Endothelial cell of umbilical vein (primary cell): ENCODE results near the gene BANK1. TPM values are rescaled to one million over a fixed set of nuclear protein-coding genes. Genes with fewer than 3 reads are reported as not detected.

Experiments used
- BruUV-seq: library from RNA; stranded (reverse); fragments of 400-500 nt; replicated peaks from 2 replicates; lab custom pipeline; 2021; lab: Mats Ljungman, UMichigan
- CTCF ChIA-PET: fragments of 300-600, 350-600 bp; sonication (Branson Sonifier 250); formaldehyde crosslinking; loops from one replicate; lab custom pipeline; 2021; ENCODE audit warnings: antibody characterized with exemption, inconsistent platforms; lab: Charles Lee
- POLR2A ChIA-PET: fragments of 300-600, 350-600 bp; sonication (Branson Sonifier 250); formaldehyde crosslinking; loops from one replicate; lab custom pipeline; 2021; ENCODE audit warnings: antibody characterized with exemption, inconsistent platforms; lab: Charles Lee
- DNase-seq: peaks from one replicate; pipeline ENCODE4 v3.0.0-alpha.2; 2011; ENCODE audit warnings: low read depth, low spot score
- FAIRE-seq: peaks from 2 replicates; lab custom pipeline; 2011; peaks lifted over from hg19 to GRCh38; lab: Jason Lieb, UNC
- H2AFZ ChIP-seq: 2 replicates; pipeline ENCODE4 v1.6.0; 2012; ENCODE audit warnings: low read depth, low read length, control low read depth, inconsistent platforms
- H3K27ac ChIP-seq: 2 replicates; pipeline ENCODE4 v1.5.1; 2011; ENCODE audit warnings: low read depth, mild to moderate bottlenecking, control low read depth, low read length, moderate library complexity; ENCODE audit not compliant: insufficient read depth
- H3K27me3 ChIP-seq, 2 experiments: 2 replicates each; pipeline versions ENCODE4 v1.6.0 to v1.6.1; 2011; ENCODE audit warnings: low read length in 2 of 2, mixed read lengths in 1 of 2; ENCODE audit not compliant: control insufficient read depth in 2 of 2, insufficient read depth in 2 of 2
- H3K36me3 ChIP-seq, 2 experiments: 2 replicates in 1 of 2; 3 replicates in 1 of 2; pipeline ENCODE4 v1.5.1; 2011; ENCODE audit warnings: low read length in 2 of 2, mild to moderate bottlenecking in 1 of 2, moderate library complexity in 1 of 2; ENCODE audit not compliant: control insufficient read depth in 2 of 2, insufficient read depth in 2 of 2; ENCODE audit errors: extremely low read depth in 1 of 2
- H3K4me1 ChIP-seq: 3 replicates; pipeline ENCODE4 v1.5.1; 2011; ENCODE audit warnings: mild to moderate bottlenecking, low read length; ENCODE audit not compliant: control insufficient read depth, insufficient read depth; ENCODE audit errors: extremely low read depth
- H3K4me2 ChIP-seq: 2 replicates; pipeline ENCODE4 v1.6.1; 2011; ENCODE audit warnings: low read length, control low read depth, mixed read lengths; ENCODE audit not compliant: insufficient read depth
- H3K4me3 ChIP-seq, 3 experiments: fragments of 200-600 bp in 1 of 3; sonication (generic), shearing (Covaris generic) in 1 of 3; replicated peaks in 1 of 3; 2 replicates each; pipeline ENCODE4 v1.5.1; 2011 to 2016; ENCODE audit warnings: control low read depth in 3 of 3, low read length in 3 of 3, mild to moderate bottlenecking in 2 of 3, inconsistent platforms in 1 of 3, low read depth in 1 of 3, moderate library complexity in 1 of 3; ENCODE audit not compliant: insufficient read depth in 1 of 3
- H3K79me2 ChIP-seq: 2 replicates; pipeline ENCODE4 v1.6.0; 2012; ENCODE audit warnings: low read length, inconsistent platforms; ENCODE audit not compliant: control insufficient read depth, insufficient read depth
- H3K9ac ChIP-seq: replicated peaks from 2 replicates; pipeline ENCODE3; 2011; ENCODE audit warnings: low read length, control low read depth; ENCODE audit not compliant: insufficient read depth; ENCODE audit errors: extremely low read depth
- H3K9me1 ChIP-seq: replicated peaks from 3 replicates; pipeline ENCODE4 v1.6.0; 2011; ENCODE audit warnings: mild to moderate bottlenecking, low read length; ENCODE audit not compliant: control insufficient read depth, insufficient read depth; ENCODE audit errors: extremely low read depth
- H3K9me3 ChIP-seq: replicated peaks from 2 replicates; pipeline ENCODE4 v1.5.1; 2012; ENCODE audit warnings: low read length, inconsistent platforms; ENCODE audit not compliant: control insufficient read depth, insufficient read depth
- H4K20me1 ChIP-seq: replicated peaks from 2 replicates; pipeline ENCODE3; 2011; ENCODE audit warnings: mild to moderate bottlenecking, low read length; ENCODE audit not compliant: control insufficient read depth, insufficient read depth; ENCODE audit errors: extremely low read depth
- CTCF ChIP-seq, 2 donors: IDR thresholded peaks; 1 replicate in 1 of 2; 2 replicates in 1 of 2; pipeline ENCODE4 v1.5.1; 2011; ENCODE audit warnings: low read length in 2 of 2, mild to moderate bottlenecking in 2 of 2, moderate library complexity in 2 of 2, control low read depth in 1 of 2, inconsistent platforms in 1 of 2, low read depth in 1 of 2; ENCODE audit not compliant: insufficient read depth in 1 of 2; ENCODE audit errors: extremely low read depth in 1 of 2
- EZH2 ChIP-seq: IDR thresholded peaks from 2 replicates; pipeline ENCODE4 v1.6.1; 2012; ENCODE audit warnings: borderline replicate concordance, low read depth, mild to moderate bottlenecking, moderate library complexity, low read length, inconsistent platforms; ENCODE audit not compliant: severe bottlenecking
- FOS ChIP-seq: IDR thresholded peaks from 2 replicates; pipeline ENCODE4 v1.6.1; 2011; ENCODE audit warnings: mild to moderate bottlenecking, low read length, moderate library complexity, borderline replicate concordance; ENCODE audit not compliant: insufficient read depth
- GATA2 ChIP-seq: IDR thresholded peaks from 2 replicates; pipeline ENCODE4 v1.7.0; 2011; ENCODE audit warnings: low read depth, mild to moderate bottlenecking, moderate library complexity, mixed read lengths, low read length; ENCODE audit not compliant: insufficient read length, insufficient read depth
- JUN ChIP-seq: IDR thresholded peaks from 2 replicates; pipeline ENCODE4 v1.6.1; 2011; ENCODE audit warnings: borderline replicate concordance, low read depth; ENCODE audit not compliant: insufficient read length, insufficient read depth
- MYC ChIP-seq: IDR thresholded peaks from one replicate; pipeline ENCODE4 v1.6.1; 2011; ENCODE audit warnings: mild to moderate bottlenecking, low read depth, low read length
- POLR2A ChIP-seq: IDR thresholded peaks from 2 replicates; pipeline ENCODE4 v1.6.1; 2012; ENCODE audit warnings: low read depth, mild to moderate bottlenecking, control low read depth, low read length
- POLR2AphosphoS5 ChIP-seq: IDR thresholded peaks from 2 replicates; pipeline ENCODE4 v1.6.1; 2012; ENCODE audit warnings: low read depth, mild to moderate bottlenecking, control low read depth, low read length, moderate library complexity; ENCODE audit not compliant: insufficient read depth
- dilution Hi-C: fragments of 300-500 bp; cut with MboI; formaldehyde crosslinking; loops from one replicate; pipeline ENCODE4 v1.15.0; 2019; ENCODE audit warnings: low sequenced_read_pairs; ENCODE audit not compliant: extremely low pct_ligation_motif_present
- intact Hi-C: fragments of 100-400 bp; cut with micrococcal nuclease; formaldehyde crosslinking; loops from one replicate; pipeline ENCODE4 v1.10.0; 2022
- polyA plus RNA-seq, 4 experiments: library from polyadenylated mRNA; depleted of rRNA in 3 of 4; stranded (reverse) in 3 of 4; unstranded in 1 of 4; fragments of >200 nt; gene quantifications; 2 replicates each; pipeline versions ENCODE4 v1.2.1 to v1.2.3, GENCODE V29; 2011 to 2012; ENCODE audit warnings: missing spikeins in 1 of 4
- total RNA-seq: library from RNA; stranded (reverse); gene quantifications from 2 replicates; pipeline ENCODE4 v1.2.3, GENCODE V29; 2021
- TF ChIP-seq, protein P1 (sequence below): IDR thresholded peaks from 2 replicates; pipeline ENCODE4 v1.6.1; 2011; ENCODE audit not compliant: insufficient read depth, insufficient read length

Gene BANK1
- total and polyA plus RNA-seq, 2 donors (not counting 3 experiments of a cell fraction or from before 2014, with no cell fraction given), result 0.29 to 0.32 TPM

GRCh38 chr4:101853028-101853427, 62.5 kb downstream of the BANK1 start:
- H3K9me3 ChIP-seq, result no peaks in the 10 kb centered on the region
- dilution Hi-C loops, result no loop called here
- no peak overlapping the region for H3K4me2 ChIP-seq
- H3K27ac ChIP-seq, result no peak overlapping the region
- FAIRE-seq, result no peak
- no peak overlapping the region for H3K4me3 ChIP-seq
- no peak overlapping the region for H3K9ac ChIP-seq
- no peaks in the 10 kb centered on the region for H3K36me3 ChIP-seq
- H3K9me1 ChIP-seq, result no peaks in the 10 kb centered on the region
- H4K20me1 ChIP-seq, result no peaks in the 10 kb centered on the region
- CTCF ChIA-PET, result no interaction called here
- DNase-seq, result no peak
- no TSS peak for BruUV-seq
- POLR2A ChIA-PET, result no interaction called here
- no peak for TF ChIP-seq GATA2
- TF ChIP-seq EZH2, result no peak
- no peak for TF ChIP-seq CTCF (IDR thresholded peaks at IDR 0.05; ENCODE audit: extremely low read depth in 1 of 2, insufficient read depth in 1 of 2, low read depth in 1 of 2, low read length in 2 of 2)
- TF ChIP-seq POLR2AphosphoS5, result no peak
- no peak for TF ChIP-seq MYC
- TF ChIP-seq JUN, result no peak
- TF ChIP-seq, protein P1, sequence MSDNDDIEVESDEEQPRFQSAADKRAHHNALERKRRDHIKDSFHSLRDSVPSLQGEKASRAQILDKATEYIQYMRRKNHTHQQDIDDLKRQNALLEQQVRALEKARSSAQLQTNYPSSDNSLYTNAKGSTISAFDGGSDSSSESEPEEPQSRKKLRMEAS, result no peak
- TF ChIP-seq POLR2A, result no peak
- TF ChIP-seq FOS, result no peak
- H2AFZ ChIP-seq, result no peak overlapping the region
- H3K4me1 ChIP-seq, result no peaks in the 10 kb centered on the region
- H3K27me3 ChIP-seq, result no peaks in the 10 kb centered on the region
- H3K79me2 ChIP-seq, result no peaks in the 10 kb centered on the region
- intact Hi-C loops, result no loop called here
